ENCODE results near the gene SET.
"Not testable (repeated sequence)": the region's sequence is repeated elsewhere in the genome, so short reads cannot be mapped to it uniquely, and the experiment has no call there.

The SET gene

GRCh38 chr9:128689293-128689774, 312 bp downstream of the SET start:
- no peak for DNase-seq

- peak; percentile 64 for DNase-seq
Observed at GRCh38 chr9:128689820-128690683, 1.0 kb downstream of the SET start.

GRCh38 chr9:128690684-128691034, 1.6 kb downstream of the SET start:
- DNase-seq, result no peak

- not testable (repeated sequence) for DNase-seq
Observed at GRCh38 chr9:128693738-128694137, 4.7 kb downstream of the SET start.

GRCh38 chr9:128694344-128694743, 5.3 kb downstream of the SET start:
- DNase-seq, result no peak

GRCh38 chr9:128696923-128697707, 8.1 kb downstream of the SET start:
- DNase-seq, result no peak

GRCh38 chr9:128699096-128699795, 10.2 kb downstream of the SET start:
- not testable (repeated sequence) for DNase-seq

GRCh38 chr9:128701227-128701854, 12.3 kb downstream of the SET start:
- no peak for DNase-seq

GRCh38 chr9:128702445-128702948, 13.5 kb downstream of the SET start, which contains the start of gene PKN3:
PKN3 (plus strand) TSS chr9:128702503; CDS start chr9:128702916, 413 bp downstream.
- peak; percentile 81 for DNase-seq

- peak; percentile 51 for DNase-seq
Observed at GRCh38 chr9:128702949-128703615, 14.1 kb downstream of the SET start.

- no peak for DNase-seq
Observed at GRCh38 chr9:128703616-128704355, 14.8 kb downstream of the SET start.

GRCh38 chr9:128704356-128704670, 15.3 kb downstream of the SET start:
- no peak for DNase-seq

GRCh38 chr9:128705051-128705965, 16.3 kb downstream of the SET start:
- DNase-seq, result no peak

- no peak for DNase-seq
Observed at GRCh38 chr9:128706045-128706444, 17.0 kb downstream of the SET start.

- no peak for DNase-seq
Observed at GRCh38 chr9:128706671-128707381, 17.8 kb downstream of the SET start.

GRCh38 chr9:128707446-128707845, 18.4 kb downstream of the SET start:
- DNase-seq, result no peak

GRCh38 chr9:128712451-128713410, 23.7 kb downstream of the SET start:
- DNase-seq, result no peak

GRCh38 chr9:128713411-128713780, 24.4 kb downstream of the SET start:
- DNase-seq, result no peak

All from fibroblast of skin of back (primary cell).